Glomerular endothelial cell (primary cell): Measurements from ENCODE around the gene BAZ1A. TPM values are rescaled to one million over a fixed set of nuclear protein-coding genes. Genes with fewer than 3 reads are reported as not detected.
"Not testable (repeated sequence)": the region's sequence is repeated elsewhere in the genome, so short reads cannot be mapped to it uniquely, and the experiment has no call there.

Source experiments
- DNase-seq: peaks from one replicate; pipeline ENCODE4 v3.0.0-alpha.2; 2011; ENCODE audit warnings: low read depth, low spot score; ENCODE audit errors: extremely low read depth
- total RNA-seq: library from RNA; depleted of rRNA; stranded (reverse); fragments of >200 nt; gene quantifications from 2 replicates; pipeline ENCODE4 v1.2.3, GENCODE V29; 2015

BAZ1A gene
- total RNA-seq, 1 donor from 2014 or later: 53.4 TPM

- no peak for DNase-seq
Observed at GRCh38 chr14:34794217-34794616, 80.9 kb downstream of the BAZ1A start.

DNA sequence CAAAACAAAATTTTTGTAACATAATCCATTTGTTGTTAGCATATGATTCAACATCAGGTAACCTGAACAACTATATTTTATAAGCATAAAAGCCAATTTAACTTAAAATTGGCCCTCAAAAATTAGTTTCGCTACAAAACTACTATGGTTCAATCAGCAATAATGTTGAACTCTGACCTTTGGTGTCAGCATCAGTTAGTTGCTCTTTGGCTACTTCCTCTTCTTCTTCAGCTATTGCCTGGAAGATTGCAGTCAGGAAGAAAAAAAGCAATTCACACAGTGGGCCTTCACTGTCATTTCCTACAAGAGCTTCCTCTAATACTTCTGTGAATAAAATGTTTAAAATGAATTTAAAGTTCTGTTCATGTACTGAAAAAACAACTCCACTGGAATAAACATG lies 82.6 kb downstream of the BAZ1A start:
- DNase-seq: no peak

DNA sequence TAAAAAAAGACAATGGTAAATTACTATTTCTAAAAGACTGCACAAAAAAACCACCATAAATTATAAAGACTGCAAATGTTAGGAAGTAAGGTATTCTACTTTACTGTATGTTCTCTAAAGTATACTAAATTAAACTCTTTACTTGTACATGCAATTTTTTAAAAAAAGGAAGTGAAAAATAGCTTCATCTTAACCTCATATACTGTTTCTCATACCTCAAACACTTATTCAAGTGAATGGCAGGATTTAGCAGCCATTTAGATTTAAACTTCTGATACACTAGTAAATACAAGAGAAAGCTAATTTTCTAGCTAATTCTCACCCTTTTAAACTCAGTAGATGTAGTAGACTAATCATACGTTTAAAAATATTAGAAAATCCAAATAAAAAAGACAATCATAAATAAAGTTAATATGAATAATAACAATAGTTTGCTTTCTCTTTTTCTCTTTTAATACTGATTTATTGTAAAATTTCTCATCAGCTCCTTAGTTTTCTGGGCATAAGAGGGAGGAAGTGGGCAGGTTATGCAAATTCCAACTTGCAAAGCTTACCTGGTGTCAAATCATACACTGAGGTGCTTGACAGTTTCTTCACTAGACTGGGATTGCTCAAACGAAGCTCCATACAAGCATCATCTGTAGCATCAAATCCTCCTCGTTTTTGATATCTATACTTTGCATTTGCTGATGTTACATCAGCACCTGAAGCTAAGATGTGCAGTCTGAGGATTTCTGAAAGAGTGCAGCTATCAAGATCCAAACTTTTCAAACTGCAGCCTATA lies 89.7 kb downstream of the BAZ1A start:
- no peak for DNase-seq

DNA sequence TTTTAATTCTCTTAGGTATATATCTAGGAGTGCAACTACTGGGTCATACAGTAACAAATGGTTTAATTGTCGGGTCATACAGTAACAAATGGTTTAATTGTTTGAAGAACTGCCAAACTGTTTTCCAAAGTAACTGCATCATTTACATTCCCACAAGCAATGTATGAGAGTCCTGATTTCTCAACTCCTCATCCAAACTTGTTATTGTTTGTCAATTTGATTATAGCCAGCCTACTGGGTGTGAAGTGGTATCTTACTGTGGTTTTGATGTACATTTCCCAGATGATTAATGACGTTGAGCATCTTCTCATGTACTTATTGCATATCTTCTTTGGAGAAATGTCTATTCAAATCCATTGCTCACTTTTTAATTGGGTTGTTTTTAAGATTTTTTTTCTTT lies 93.1 kb downstream of the BAZ1A start:
- no peak for DNase-seq

GRCh38 chr14:34781242-34781641 lies 93.9 kb downstream of the BAZ1A start:
- peak; percentile 94 for DNase-seq

DNA sequence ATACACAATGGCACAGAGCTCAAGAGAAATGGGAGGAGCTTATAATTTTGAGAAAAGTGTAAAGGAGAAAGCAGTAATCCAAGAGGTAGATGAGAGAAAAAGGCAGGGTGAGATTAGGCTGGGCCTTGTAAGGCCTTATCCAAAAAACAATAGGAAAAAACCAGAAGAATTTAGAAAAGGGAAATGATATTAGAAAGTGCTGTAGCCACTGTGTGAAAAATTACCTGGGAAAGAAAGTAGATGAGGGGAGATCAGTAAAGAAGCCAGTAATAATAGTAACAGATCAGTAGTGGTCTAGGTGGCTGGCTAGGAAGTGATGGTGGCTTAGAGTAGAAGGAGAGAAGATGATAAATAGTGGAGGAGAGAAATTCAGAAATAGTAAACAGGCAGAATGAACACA lies 94.5 kb downstream of the BAZ1A start:
- no peak for DNase-seq

- no peak for DNase-seq
Observed at GRCh38 chr14:34778744-34779143, 96.4 kb downstream of the BAZ1A start.

GRCh38 chr14:34776611-34777010 lies 98.5 kb downstream of the BAZ1A start:
- no peak for DNase-seq

DNA sequence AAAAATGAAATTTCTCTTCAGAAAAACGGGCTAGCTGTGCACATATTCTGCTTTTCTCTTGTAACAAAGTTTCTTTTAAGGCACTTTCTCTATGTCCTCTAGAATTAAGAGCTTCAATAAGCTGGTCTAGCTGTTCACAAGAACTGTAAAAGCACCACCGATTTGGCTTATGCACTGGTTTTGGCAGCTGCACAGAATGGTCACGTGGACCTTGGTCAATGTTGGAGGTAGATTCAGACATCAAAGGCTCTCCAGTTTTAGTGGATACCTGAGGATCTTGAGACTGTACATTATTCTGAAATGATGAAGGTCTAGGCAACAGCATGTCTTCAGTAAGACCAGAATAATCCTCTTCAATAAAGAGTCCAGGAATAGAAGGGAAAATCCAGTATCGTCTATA lies 99.2 kb downstream of the BAZ1A start:
- DNase-seq: no peak

- no peak for DNase-seq
Observed at GRCh38 chr14:34775342-34775741, 99.8 kb downstream of the BAZ1A start.

GRCh38 chr14:34770901-34771300 lies 104.3 kb downstream of the BAZ1A start:
- no peak for DNase-seq

- no peak for DNase-seq
Observed at GRCh38 chr14:34766606-34767005, 108.6 kb downstream of the BAZ1A start.

GRCh38 chr14:34766060-34766459 lies 109.1 kb downstream of the BAZ1A start:
- no peak for DNase-seq

DNA sequence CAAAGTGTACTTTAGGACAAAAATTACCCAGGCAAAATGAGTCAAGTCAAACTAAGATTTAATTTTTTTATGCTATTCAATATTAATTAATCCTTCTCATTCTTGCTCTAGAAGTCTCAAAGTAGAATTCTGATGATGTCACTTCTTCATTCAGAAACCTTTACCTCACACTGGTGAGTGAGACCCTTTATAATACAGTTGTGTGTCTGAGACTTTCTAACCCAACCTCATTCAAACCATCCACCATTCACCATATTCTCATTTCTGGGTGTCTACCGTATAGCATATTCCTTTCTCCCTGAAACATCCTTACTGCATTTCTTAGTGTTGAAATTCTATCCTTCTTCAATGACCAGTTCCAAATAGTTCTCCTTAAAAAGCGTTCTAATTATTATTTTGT lies 119.9 kb downstream of the BAZ1A start:
- DNase-seq: no peak

GRCh38 chr14:34754687-34755086 lies 120.5 kb downstream of the BAZ1A start:
- DNase-seq: no peak

GRCh38 chr14:34750670-34751069 lies 124.5 kb downstream of the BAZ1A start:
- no peak for DNase-seq

GRCh38 chr14:34750233-34750632 lies 124.9 kb downstream of the BAZ1A start:
- DNase-seq: no peak

GRCh38 chr14:34749408-34749807 lies 125.8 kb downstream of the BAZ1A start:
- DNase-seq: no peak

DNA sequence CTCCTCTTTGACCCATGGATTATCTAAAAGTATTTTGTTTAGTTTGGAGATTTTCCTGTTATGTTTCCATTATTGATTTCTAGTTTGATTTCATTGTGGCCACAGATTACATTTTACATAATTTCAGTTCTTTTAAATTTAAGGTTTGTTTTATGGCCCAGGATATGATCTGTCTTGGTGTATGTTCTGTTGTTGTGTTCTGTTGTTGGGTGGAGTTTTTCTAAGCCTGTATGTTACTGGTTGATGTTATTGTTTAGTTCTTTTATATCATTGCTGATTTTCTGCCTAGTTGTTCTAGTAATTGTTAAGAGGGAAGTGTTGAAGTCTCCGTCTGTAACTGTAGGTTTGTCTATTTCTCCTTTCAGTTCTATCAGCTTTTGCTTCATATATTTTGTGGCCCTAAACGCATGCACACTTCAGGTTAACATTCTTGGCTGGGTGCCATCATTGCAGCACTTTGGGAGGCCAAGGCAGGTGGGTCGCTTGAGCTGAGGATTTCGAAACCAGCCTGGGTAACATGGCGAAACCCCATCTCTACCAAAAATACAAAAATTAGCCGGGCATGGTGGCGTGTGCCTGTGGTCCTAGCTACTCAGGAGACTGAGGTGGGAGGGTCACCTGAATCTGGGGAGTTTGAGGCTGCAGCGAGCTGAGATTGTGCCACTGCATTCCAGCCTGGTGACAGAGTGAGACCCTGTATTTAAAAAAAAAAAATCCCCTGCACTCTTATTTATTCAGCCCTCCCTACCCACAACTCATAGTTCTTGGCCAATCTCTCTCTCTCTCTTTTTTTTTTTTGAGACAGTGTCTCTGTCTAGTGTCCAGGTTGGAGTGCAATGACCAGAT lies 132.7 kb downstream of the BAZ1A start:
- DNase-seq: no peak

GRCh38 chr14:34741840-34742239 lies 133.3 kb downstream of the BAZ1A start:
- DNase-seq: no peak

DNA sequence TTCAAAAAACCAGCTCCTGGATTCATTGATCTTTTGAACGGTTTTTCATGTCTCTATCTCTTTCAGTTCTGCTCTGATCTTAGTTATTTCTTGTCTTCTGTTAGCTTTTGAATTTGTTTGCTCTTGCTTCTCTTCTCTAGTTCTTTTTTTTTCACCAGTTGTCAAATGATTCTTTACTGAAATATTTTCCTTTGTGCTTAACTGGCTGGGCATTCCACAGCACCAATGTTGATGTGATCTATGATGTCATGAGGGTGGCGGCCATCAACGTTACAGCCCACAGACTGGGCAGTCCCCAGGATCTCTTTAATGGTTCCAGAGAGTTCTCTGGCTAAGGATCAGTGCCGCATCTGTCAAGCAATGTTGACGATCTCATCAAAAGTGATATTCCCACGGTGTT lies 135.0 kb downstream of the BAZ1A start:
- DNase-seq: not testable (repeated sequence)

- not testable (repeated sequence) for DNase-seq
Observed at GRCh38 chr14:34737079-34737478, 138.1 kb downstream of the BAZ1A start.
